Nucleus accumbens (tissue), 56 donors: ENCODE results near the gene PIGT.

Experiments used
- DNase-seq, 56 donors: peaks; one replicate each; lab custom pipeline; 2025; lab: John Stamatoyannopoulos, UW

PIGT gene

DNA sequence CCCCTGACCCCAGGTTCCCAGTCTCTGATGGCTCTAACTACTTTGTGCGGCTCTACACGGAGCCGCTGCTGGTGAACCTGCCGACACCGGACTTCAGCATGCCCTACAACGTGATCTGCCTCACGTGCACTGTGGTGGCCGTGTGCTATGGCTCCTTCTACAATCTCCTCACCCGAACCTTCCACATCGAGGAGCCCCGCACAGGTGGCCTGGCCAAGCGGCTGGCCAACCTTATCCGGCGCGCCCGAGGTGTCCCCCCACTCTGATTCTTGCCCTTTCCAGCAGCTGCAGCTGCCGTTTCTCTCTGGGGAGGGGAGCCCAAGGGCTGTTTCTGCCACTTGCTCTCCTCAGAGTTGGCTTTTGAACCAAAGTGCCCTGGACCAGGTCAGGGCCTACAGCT lies 9.6 kb downstream of the PIGT start:
- no peak for DNase-seq

DNA sequence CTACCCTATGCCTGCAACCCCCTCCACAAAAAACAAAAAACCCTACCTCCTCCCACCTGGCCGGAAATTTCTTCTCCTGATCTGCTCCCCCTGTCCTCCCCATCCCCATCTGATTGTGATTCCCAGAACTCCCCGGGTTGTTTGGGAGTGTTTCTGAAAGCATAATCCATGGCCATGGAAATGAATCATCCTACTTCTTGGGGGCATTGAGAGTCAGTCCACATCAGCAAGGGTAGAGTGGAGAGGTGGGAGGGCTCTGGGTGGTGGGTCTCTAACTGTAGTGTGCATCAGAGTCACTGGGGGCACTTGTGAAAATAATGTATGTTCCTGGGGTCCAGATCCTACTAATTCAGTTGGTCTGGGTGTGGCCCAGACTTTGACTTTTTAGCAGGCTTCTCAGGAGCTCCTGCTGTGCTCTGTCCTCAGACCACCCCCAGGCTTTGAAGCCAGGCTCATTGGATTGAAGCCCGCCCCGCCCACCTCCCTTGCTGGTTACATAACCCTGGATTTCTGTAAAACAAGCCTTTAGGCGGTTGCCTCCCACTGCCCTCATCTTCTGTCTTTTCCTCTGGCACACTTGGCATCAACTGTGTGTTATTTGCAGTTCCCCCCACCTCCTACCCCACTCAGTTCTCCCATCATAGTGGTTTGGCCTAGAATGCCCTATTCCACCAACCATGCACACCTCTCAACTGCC lies 10.5 kb downstream of the PIGT start:
- peak in 39 of 56 donors; percentile 5 to 80 (median 42) for DNase-seq

DNA sequence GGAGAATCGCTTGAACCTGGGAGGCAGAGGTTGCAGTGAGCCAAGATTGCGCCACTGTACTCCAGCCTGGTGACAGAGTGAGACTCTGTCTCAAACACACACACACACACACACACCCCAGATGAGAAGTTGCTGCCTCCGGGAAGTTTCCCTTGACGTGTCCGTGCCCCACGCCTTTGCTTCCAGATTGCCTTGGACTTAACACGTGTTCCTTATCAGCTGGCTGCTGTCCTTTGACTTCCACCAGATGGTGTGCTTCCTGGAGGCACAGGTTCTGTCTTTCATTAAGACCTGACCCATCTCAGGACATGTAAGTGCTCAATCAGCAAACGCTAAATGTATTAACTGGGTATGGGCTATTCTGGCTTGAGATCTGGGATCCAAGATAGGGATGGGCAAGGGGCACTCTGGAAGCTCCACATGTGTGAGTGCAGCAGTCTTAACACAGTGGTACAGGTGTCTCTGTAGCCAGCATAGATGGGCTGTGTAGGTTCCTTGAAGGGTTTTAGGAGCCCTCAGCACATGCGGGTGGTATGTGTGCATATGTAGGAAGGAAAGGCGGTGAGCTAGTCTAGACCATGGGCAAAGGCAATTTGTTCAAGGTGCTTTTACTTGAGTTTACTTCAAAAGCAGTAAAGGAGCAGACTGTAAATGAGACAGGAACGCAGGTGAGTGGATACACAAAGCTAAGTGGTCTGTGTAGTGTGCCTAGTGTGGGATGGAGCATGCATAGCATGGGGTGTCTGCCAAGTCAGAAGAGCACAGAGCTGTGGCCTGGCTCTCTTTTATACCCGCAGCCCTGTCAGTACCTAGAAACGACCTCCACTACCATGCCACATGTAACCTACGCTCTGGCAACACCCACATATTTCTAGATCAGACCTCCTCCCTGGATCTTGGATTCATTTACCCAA lies 11.6 kb downstream of the PIGT start:
- DNase-seq = no peak

DNA sequence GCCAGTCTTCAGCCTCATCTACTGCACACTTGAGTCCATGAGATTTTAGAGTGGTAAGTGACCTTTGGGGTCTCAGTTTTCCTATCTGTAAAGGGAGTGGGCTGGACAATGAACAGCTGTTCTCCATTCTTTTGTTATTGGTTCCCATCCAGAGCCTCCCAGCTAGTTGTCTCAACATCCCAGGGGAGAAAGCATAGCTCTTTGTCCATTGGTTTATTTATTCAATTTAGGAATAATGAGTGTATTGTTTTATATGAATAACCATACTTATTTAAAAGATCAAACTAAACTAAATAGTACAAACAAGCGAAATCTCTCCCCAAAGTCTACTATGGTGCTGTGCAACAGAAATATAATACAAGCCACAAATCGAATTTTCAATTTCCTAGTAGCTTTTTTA lies 13.7 kb downstream of the PIGT start:
- peak in 15 of 56 donors; percentile 5 to 47 (median 29) for DNase-seq

DNA sequence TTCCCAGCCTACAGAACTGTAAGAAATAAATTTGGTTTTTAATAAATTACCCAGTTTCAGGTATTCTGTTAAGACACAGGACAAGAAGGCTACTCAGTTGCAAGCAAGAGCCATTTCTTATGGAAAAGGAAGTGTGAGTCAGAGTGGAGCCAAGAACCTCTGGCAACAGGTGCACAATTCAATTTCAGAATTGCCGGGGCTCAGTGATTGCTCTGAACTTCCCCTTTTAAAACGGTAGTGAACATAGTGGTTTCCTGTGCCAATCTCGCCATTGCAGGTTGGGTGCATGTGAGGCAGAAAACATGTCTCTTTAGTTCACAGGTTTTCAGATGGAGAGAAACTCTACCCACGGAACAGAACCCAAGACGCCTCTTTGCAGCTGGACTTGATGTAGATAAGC lies 16.4 kb downstream of the PIGT start:
- DNase-seq = no peak

DNA sequence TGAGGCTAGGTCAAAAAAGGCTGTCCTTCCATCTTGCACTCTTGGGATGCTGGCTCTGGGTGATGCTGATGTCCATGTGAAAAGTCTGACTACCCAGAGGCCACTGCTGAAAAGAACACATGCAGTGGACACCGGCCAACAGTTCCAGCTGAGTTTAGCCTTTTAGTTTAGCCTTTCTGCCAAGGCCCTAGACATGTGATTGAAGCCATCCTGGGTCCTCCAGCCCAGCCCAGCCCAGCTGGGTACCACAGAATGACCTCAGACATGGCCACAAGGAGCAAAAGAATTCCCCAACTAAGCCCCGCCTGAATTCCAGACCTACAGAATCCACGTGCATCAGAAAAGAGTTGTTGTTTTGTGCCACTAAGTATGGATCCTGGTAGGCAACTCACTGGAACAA lies 17.4 kb downstream of the PIGT start:
- DNase-seq = peak in 54 of 56 donors; percentile 24 to 95 (median 84)

DNA sequence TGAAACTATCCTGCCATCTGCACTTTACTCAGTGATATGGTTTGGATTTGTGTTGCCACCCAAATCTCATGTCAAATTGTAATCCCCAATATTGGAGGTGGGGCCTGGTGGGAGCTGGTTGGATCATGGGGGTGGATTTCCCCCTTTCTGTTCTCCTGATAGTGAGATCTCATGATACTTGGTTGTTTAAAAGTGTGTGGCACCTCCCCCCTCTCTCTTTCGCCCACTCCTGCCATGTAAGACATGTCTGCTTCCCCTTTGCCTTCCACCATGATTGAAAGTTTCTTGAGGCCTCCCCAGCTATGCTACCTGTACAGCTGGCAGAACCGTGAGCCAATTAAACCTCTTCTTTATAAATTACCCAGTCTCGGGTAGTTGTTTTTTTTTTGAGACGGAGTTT lies 18.0 kb downstream of the PIGT start:
- no peak for DNase-seq

DNA sequence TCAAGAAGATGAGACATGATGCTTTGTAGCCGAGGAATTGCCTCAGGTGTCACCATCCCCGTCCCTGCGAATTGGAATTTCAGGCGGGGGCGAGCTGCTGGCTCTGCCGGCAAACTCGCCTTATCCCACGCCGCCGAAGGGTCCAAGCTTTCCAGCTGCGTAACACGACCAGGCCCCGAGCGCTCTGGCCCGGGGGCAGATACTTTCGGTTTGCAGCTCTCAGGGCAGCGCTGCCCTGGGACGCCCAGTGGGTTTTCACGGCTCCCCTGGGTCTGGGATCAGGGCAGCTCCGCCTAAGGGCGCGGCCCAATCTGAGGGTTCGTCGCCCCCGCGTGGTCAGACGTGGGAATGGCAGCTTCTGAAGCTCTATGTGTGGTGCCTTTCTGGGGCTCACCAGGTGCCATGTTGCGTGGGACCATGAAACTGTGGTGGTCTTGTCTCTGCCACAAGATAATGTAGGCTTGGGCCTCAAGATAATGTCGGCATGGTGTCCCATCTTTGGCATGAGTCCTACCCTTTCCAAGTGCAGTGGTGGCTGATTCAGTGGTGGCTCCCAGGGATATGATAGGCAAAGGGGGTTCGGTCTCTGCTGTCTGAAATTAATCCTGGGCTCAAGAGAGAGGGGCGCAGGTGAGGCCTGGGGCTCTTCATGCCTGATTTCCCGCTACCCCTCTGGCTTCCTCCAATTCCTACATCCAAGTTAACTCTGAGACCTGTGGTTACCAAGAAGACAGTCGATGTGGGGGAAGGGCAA lies 21.0 kb downstream of the PIGT start:
- peak; percentile 15 to 94 (median 81) for DNase-seq

DNA sequence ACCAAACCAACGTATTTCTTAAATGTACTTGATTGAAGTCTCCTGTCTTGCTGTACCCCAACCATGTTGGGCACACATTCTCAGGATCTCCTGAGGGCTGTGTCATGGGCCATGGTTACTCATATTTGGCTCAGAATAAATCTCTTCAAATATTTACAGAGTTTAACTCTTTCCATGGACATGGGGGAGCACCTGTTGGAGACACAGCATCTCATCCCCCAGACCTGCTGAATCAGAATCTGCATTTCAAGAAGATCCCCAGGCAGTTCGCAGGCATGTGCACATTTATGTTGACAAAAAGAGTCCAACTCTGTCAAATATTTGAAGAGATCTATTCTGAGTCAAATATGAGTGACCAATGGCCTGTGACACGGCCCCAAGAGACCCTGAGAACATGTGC lies 24.5 kb downstream of the PIGT start:
- DNase-seq = no peak

DNA sequence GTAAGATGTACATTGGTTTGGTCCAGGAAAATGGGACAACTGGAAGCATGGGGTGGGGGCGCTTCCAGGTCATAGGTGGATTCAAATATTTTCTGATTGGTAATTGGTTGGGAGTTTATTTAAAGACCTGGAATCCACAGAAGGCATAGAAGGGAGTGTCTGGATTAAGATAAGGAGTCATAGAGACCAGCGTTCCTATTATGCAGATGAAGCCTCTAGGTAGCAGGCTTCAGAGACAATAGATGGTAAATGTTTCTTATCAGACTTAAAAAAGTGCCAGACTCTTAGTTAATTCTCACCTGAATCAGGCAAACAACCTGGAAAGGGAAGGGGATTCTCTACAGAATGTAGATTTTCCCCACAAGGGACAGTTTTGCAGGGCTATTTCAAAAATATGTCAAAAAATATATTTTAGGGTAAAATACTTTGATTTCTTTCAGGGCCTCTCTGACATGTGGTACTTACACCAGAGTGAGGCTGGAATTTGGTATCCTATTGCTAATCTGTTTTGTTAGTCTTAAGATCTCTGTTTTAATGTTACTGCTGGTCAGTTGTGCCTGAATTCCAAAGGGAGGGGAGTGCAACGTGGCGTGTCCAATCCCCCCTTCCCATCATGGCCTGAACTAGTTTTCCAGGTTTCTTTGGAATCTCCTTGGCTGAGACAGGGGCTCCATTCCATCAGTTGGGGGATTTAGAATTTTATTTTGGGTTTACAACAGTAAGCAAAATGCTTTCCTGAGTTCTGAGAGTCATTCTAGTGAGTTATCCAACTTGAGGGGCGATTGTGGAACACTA lies 25.1 kb downstream of the PIGT start:
- no peak for DNase-seq

DNA sequence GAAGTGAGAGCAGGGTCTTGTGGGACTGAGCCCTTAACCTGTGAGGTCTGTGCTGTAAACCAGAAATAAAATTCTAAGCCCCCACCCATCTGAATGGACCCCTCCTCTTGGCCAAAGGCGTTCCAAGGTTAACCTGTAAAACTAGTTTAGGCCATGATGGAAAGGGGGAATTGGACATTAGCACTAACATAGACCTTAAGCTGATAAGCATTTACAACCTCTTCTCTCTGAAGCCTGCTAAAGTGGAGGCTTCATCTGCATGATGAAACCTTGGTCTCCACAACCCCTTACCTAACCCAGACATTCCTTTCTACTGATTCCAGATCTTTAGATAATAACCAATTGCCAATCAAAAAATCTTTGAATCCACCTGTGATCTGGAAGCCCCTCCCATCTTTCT lies 25.8 kb downstream of the PIGT start:
- no peak for DNase-seq

DNA sequence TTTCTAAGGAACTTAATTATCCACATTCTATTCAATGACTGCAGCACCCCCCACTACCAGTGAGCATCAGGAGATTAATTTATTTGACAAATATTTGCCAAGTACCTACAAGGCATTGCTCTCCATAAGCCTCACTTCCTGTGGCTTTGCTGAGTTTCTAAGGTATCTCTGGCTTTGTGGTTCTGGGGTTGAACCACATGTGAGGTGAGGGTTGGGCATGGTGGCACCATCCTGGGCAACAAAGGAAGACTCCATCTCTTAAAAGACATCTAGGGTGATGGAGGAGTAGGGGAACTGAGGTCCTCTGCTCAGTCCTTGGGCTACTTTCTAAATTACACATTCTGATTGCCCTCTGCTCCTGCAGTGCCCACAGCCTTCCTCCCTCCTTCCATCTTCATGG lies 28.1 kb downstream of the PIGT start:
- DNase-seq = no peak

DNA sequence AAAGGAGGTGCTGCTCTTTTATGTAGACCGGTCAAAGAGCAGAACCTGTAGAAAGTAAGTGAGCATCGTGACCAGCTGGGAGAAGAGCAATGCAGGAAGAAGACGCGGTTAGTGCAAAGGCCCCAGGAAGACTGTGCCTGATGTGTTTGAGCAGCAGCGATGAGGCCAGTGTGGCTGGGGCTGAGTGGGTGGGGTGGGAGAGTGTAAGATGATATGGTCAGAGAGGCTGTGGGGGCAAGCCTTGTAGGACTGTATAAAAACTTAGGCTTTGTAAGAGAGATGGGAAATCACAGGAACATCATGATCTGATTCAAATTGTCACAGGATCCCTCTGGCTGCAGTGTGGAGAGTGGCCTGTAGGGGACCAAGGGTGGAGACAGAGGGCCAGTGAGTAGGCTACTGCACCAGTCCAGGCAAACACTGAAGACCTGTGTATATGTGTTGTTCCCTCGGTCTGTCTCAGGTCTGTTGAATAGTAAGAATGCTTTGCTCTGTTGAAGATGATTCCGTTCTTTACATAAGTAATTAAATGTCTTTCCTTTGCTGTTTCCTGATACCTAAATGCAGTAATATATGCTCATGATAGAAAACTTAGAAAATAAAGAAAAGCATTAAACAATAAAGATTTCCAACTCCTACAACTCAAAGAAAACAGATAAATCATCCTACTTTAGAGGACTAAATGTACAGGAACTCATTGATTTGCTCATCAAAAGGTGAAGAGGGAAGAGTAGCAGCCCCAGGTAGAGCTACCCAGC lies 30.0 kb downstream of the PIGT start:
- no peak for DNase-seq

DNA sequence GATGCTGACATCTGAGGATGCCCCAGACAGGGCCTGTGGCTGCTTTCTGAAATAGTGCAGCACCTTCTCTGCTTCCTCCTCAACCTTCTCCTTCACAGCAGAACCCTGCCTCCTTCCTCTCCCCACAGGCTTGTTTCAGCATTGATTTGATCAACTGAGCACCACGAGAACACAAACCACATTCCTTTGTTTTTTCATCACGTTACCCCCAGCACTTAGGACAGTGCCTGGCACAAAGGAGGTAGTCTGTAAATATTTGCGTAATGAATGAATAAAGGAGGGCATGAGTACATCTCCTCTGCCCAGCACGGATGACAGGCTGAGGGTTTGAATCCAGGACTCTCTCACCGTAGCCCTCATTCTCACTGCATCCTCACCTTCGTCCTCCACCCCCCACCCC lies 32.3 kb downstream of the PIGT start:
- no peak for DNase-seq

DNA sequence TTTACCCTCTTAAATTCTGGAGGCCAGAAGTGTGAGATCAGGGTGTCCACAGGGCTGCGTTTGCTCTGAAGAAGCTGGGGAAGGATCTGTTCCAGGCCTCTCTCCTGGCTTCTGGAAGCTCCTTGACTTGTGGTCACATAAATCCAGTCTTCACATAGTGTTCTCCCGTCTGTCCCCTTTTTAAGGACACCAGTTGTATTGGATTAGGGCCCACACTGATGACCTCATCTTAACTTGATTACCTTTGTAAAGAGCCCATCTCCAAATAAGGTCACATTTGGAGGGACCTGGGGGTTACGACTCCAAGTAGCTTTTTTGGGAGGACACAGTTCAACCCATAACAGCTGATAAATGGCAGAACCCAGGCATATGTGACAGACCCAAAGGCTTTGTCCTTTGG lies 33.6 kb downstream of the PIGT start:
- DNase-seq = no peak

DNA sequence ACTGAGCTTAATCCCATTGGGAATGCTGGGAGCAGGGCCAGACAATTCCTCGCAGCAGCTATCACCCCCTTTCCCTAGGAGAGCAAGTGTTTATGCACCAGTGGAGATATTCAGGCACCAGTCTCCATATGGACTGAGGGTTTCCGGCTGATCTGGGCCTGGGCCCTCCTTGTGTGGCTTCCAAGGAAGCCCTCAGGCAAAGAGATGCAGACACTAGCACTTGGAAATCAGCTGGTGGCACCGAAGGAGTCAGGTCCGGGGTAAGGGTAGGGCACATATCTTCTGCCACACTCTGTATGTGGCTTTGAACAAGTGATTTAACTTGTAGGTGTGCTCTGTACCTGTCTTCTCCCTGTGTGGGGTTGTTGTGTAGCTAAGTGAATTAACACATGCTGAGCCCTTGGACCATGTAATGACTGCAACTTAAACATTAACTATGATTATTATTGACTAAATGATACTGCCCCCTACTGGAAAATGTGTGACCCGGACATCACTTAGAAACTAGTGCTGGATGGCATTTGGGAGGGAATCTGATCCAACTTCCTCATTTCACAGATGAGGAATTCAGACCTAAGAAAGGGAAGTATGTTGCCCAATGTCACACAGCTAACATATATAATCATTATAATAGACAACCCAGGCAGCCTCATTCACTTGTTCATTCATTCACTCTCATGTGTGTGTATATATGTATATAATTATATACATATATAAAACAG lies 34.3 kb downstream of the PIGT start:
- peak in 4 of 56 donors; percentile 4 to 13 (median 7) for DNase-seq

DNA sequence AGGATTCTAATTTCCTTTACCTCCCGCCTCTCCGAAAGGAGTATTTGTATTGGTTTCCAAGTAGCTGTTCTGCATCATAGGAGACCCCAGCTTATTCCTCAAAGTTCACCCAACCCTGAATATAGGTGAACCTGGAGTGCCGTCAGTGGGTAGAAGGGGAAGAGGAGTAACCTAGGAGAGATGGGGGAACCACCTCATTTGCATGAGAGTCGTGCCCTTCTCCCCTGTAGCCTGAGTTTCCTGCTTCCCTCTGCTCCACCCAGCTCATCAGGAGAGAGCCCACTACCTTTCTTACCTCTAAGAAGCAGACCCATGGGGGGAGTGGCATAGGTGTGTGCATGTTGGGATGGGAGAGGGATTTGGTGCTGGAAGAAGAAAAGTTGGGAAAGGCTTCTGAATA lies 36.3 kb downstream of the PIGT start:
- DNase-seq = no peak

DNA sequence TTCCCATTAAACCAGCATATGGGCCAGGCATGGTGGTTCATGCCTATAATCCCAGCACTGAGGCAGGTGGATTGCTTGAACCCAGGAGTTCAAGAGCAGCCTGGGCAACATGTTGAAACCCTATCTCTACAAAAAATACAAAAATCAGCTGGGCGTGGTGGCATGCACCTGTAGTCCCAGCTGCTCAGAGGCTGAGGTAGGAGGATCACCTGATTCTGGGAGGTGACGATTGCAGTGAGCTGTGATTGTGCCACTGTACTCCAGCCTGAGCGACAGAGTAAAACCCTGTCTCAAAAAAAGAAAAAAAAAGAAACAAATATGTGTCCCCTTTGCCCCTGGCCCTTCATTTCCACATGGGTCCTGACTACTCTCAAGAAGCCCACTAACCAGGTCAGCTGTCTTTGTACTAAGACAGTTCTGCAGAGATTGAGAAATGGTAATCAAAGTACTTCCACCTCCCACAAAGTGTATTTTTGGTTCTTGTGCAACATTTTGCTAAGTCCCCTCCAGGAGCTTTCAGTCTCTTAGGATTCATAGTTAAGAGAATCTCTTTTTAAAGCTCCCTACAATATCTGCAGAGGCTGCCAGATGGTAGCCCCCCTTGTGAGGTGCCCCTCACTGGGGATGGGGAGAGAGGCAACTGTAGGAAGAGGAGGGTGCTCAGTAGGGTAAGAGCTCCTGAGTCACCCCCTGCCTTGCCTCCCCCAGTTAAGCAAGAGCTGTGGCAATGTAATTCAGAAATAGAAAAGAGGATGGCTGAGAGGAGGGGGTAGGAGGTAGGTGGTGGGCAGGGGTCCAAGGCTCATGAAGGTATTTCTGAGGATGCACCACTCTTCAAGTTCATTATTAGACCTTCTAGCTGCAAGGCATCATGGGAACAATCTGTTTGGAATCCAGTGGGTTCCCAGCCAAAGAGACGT lies 37.1 kb downstream of the PIGT start:
- no peak for DNase-seq
